ENCODE measurements around the gene ROCK2. TPM values are rescaled to one million over a fixed set of nuclear protein-coding genes. Genes with fewer than 3 reads are reported as not detected.
"Not testable (repeated sequence)": the region's sequence is repeated elsewhere in the genome, so short reads cannot be mapped to it uniquely, and the experiment has no call there.

Gene ROCK2
- total and polyA plus RNA-seq, 2 donors (not counting 1 experiment from before 2014, with no cell fraction given): 2.3 to 30.2 TPM

GRCh38 chr2:11261564-11261963, 82.9 kb downstream of the ROCK2 start:
- H3K9me3 Mint-ChIP-seq (ENCODE audit: insufficient read depth); H3K27ac ChIP-seq (ENCODE audit: low read length in 2 of 2); H4K20me1 ChIP-seq (ENCODE audit: control insufficient read depth, insufficient read depth, low read length, poor library complexity, severe bottlenecking); DNase-seq; H3K4me3 Mint-ChIP-seq; H2AFZ ChIP-seq (ENCODE audit: insufficient read depth, low read depth, low read length, poor library complexity, severe bottlenecking); ATAC-seq (ENCODE audit: low read depth); H3K4me1 Mint-ChIP-seq; H3K27me3 ChIP-seq (replicated peaks in 1 of 4; ENCODE audit: control extremely low read depth in 1 of 4, control insufficient read depth in 3 of 4, insufficient read depth in 4 of 4, low read length in 3 of 4); H3K4me2 ChIP-seq (replicated peaks; ENCODE audit: low read depth, low read length, poor library complexity, severe bottlenecking); POLR2A ChIA-PET; H3K4me1 ChIP-seq (ENCODE audit: control insufficient read depth in 2 of 2, insufficient read depth in 2 of 2, low read length in 2 of 2); H3K9me3 ChIP-seq (ENCODE audit: control extremely low read depth in 1 of 3, control insufficient read depth in 2 of 3, insufficient read depth in 1 of 3, low read length in 2 of 3); H3K27ac Mint-ChIP-seq; H3K36me3 ChIP-seq (replicated peaks in 1 of 2; ENCODE audit: control extremely low read depth in 1 of 2, control insufficient read depth in 1 of 2, extremely low read depth in 1 of 2, insufficient read depth in 2 of 2, low read length in 1 of 2); H3K27me3 Mint-ChIP-seq; H3K79me2 ChIP-seq (ENCODE audit: control insufficient read depth, insufficient read depth, low read length); H3K9ac ChIP-seq (ENCODE audit: low read length); intact Hi-C loops (cut with micrococcal nuclease); H3K4me3 ChIP-seq (ENCODE audit: control extremely low read depth in 1 of 5, extremely low read depth in 1 of 5, insufficient read depth in 1 of 5, low read depth in 2 of 5, low read length in 4 of 5): not testable (repeated sequence)
- WGBS (ENCODE audit: insufficient coverage): 93% methylated on average over 8 of the region's 9 CpGs
- CTCF ChIA-PET: interaction anchor here (0.6 kb wide), 1 partner anchor 85 kb away, joined by 4 read pairs; no protein-coding TSS in a partner anchor

GRCh38 chr2:11260979-11261378, 83.5 kb downstream of the ROCK2 start:
- CTCF ChIA-PET: no interaction called here
- H4K20me1 ChIP-seq (ENCODE audit: control insufficient read depth, insufficient read depth, low read length, poor library complexity, severe bottlenecking): no peaks in the 10 kb centered on the region
- WGBS (ENCODE audit: insufficient coverage): 0% methylated on average over 1 of the region's 2 CpGs

More at GRCh38 chr2:11260979-11261378, 83.5 kb downstream of the ROCK2 start:
- TF ChIP-seq EZH2 (IDR thresholded peaks at IDR 0.05; ENCODE audit: borderline replicate concordance, insufficient read depth, low read depth, low read length, poor library complexity, severe bottlenecking) (no peak), CTCF (IDR thresholded peaks at IDR 0.05) (no peak)
- DNase-seq (no peak), ATAC-seq (ENCODE audit: low read depth) (no peak)
- no peaks in the 10 kb centered on the region for H3K79me2 ChIP-seq (ENCODE audit: control insufficient read depth, insufficient read depth, low read length)
- H3K9me3 ChIP-seq (ENCODE audit: control extremely low read depth in 1 of 3, control insufficient read depth in 2 of 3, insufficient read depth in 1 of 3, low read length in 2 of 3): no peaks in the 10 kb centered on the region
- Mint-ChIP-seq H3K4me1 (peaks cover under 1% of the 10 kb centered on the region), H3K9me3 (ENCODE audit: insufficient read depth) (no peaks in the 10 kb centered on the region), H3K4me3 (no peak overlapping the region), H3K27ac (no peak overlapping the region), H3K27me3 (no peaks in the 10 kb centered on the region)
- H3K27me3 ChIP-seq (replicated peaks in 1 of 4; ENCODE audit: control extremely low read depth in 1 of 4, control insufficient read depth in 3 of 4, insufficient read depth in 4 of 4, low read length in 3 of 4): no peaks in the 10 kb centered on the region
- H3K36me3 ChIP-seq (replicated peaks in 1 of 2; ENCODE audit: control extremely low read depth in 1 of 2, control insufficient read depth in 1 of 2, extremely low read depth in 1 of 2, insufficient read depth in 2 of 2, low read length in 1 of 2): no peaks in the 10 kb centered on the region
- intact Hi-C loops (cut with micrococcal nuclease): no loop called here
- no peak overlapping the region for H3K27ac ChIP-seq (ENCODE audit: low read length in 2 of 2)
- H3K4me1 ChIP-seq (ENCODE audit: control insufficient read depth in 2 of 2, insufficient read depth in 2 of 2, low read length in 2 of 2): no peaks in the 10 kb centered on the region
- H3K4me2 ChIP-seq (replicated peaks; ENCODE audit: low read depth, low read length, poor library complexity, severe bottlenecking): no peak overlapping the region
- POLR2A ChIA-PET: no interaction called here
- H3K9ac ChIP-seq (ENCODE audit: low read length): no peak overlapping the region
- H2AFZ ChIP-seq (ENCODE audit: insufficient read depth, low read depth, low read length, poor library complexity, severe bottlenecking): no peak overlapping the region
- no peak overlapping the region for H3K4me3 ChIP-seq (ENCODE audit: control extremely low read depth in 1 of 5, extremely low read depth in 1 of 5, insufficient read depth in 1 of 5, low read depth in 2 of 5, low read length in 4 of 5)
